Gastroesophageal sphincter (tissue), 4 donors: ENCODE results near the gene SCN8A. TPM values are rescaled to one million over a fixed set of nuclear protein-coding genes. Genes with fewer than 3 reads are reported as not detected.

Source experiments
- ATAC-seq: fragments of 150-250 bp; one replicate; pipeline ENCODE4 v1.9.1; 2016; ENCODE audit warnings: mild to moderate bottlenecking, moderate library complexity
- H3K27ac ChIP-seq, 4 donors: fragments of 200-600 bp; sonication (generic) in 3 of 4; 1 replicate in 3 of 4; 2 replicates in 1 of 4; pipeline ENCODE4 v1.5.1; 2016 to 2019
- H3K27me3 ChIP-seq: fragments of 200-600 bp; sonication (generic); one replicate; pipeline ENCODE4 v1.5.1; 2019
- H3K36me3 ChIP-seq, 2 donors: fragments of 200-600 bp; sonication (generic); one replicate each; pipeline ENCODE4 v1.5.1; 2019; ENCODE audit warnings: control low read depth in 1 of 2
- H3K4me1 ChIP-seq, 3 donors: fragments of 200-600 bp; sonication (generic); 1 replicate in 2 of 3; 2 replicates in 1 of 3; pipeline ENCODE4 v1.5.1; 2016 to 2019; ENCODE audit warnings: control low read depth in 2 of 3
- H3K4me3 ChIP-seq, 2 donors: fragments of 200-600 bp; sonication (generic); one replicate each; pipeline ENCODE4 v1.5.1; 2019; ENCODE audit warnings: mild to moderate bottlenecking in 1 of 2, moderate library complexity in 1 of 2
- H3K9me3 ChIP-seq, 3 donors: fragments of 200-600 bp; sonication (generic); one replicate each; pipeline ENCODE4 v1.5.1; 2017 to 2019; ENCODE audit warnings: control low read depth in 2 of 3
- CTCF ChIP-seq, 4 experiments: fragments of 200-600 bp in 2 of 4; fragments of 450-650 bp in 2 of 4; sonication (generic) in 1 of 4; IDR thresholded peaks; one replicate each; pipeline ENCODE4 v1.5.1; 2017 to 2019; ENCODE audit warnings: antibody characterized with exemption in 4 of 4, mild to moderate bottlenecking in 2 of 4, moderate library complexity in 2 of 4
- EP300 ChIP-seq: sonication (generic); formaldehyde crosslinking; IDR thresholded peaks from one replicate; pipeline ENCODE4 v1.6.1; 2017; ENCODE audit warnings: antibody characterized with exemption, mild to moderate bottlenecking
- POLR2A ChIP-seq, 2 donors: fragments of 450-650 bp; IDR thresholded peaks; one replicate each; pipeline ENCODE4 v1.6.1; 2017; ENCODE audit warnings: antibody characterized with exemption in 2 of 2, mild to moderate bottlenecking in 2 of 2, moderate library complexity in 1 of 2
- POLR2AphosphoS5 ChIP-seq: sonication (generic); formaldehyde crosslinking; IDR thresholded peaks from one replicate; pipeline ENCODE4 v1.6.1; 2017; ENCODE audit warnings: antibody characterized with exemption
- WGBS, 2 donors: methylation state at CpG; one replicate each; pipeline ENCODE4 v1.1.5; 2018; ENCODE audit warnings: low coverage in 1 of 2; 5-methylcytosine and 5-hydroxymethylcytosine counted together
- total RNA-seq, 4 donors: library from RNA; depleted of rRNA; stranded (reverse); fragments of >200 nt; gene quantifications; one replicate each; pipeline ENCODE4 v1.1.0, GENCODE V29; 2016

SCN8A gene
- total RNA-seq, 4 donors from 2014 or later: 0.47 to 1.2 (median 0.60) TPM

DNA sequence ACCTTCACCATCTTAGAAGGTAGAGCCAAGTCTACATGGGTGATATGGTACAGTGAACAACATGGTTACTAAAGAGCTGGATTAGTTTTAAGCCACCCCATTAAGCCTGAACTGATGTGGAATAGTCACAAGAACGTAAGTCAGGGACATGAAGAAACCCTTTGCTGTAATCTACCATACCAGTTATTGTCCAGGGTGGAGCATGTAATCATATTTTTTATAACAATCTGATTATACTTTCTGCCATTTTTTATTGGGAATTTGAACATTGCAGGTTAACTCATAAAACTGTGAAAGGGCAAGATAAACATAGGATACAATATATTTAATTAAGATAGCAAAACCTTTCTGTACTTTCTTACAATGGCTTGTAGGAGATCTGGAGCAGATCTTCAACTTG lies 153.9 kb downstream of the SCN8A start:
- no peak for ATAC-seq
- H3K36me3 ChIP-seq: no peaks in the 10 kb centered on the region
- 77 to 92% methylated on average over 1 of the region's 1 CpG for WGBS, 2 donors
- TF ChIP-seq EP300 (no peak), POLR2A (IDR thresholded peaks at IDR 0.05) (no peak)
- H3K27ac ChIP-seq: no peak overlapping the region
- no peaks in the 10 kb centered on the region for H3K4me1 ChIP-seq
- H3K4me3 ChIP-seq: no peak overlapping the region
- H3K27me3 ChIP-seq: no peaks in the 10 kb centered on the region
- H3K9me3 ChIP-seq: peaks cover 0 to 25% (median 0%) of the 10 kb centered on the region in 3 donors

- Histone ChIP-seq H3K4me3 (no peak overlapping the region), H3K27me3 (no peaks in the 10 kb centered on the region), H3K36me3 (no peaks in the 10 kb centered on the region), H3K27ac (no peak overlapping the region), H3K9me3 (peaks cover 0 to 15% (median 0%) of the 10 kb centered on the region in 3 donors), H3K4me1 (no peaks in the 10 kb centered on the region)
- TF ChIP-seq POLR2A (IDR thresholded peaks at IDR 0.05) (no peak), POLR2AphosphoS5 (no peak), EP300 (no peak), CTCF (IDR thresholded peaks at IDR 0.05) (no peak)
- WGBS, 2 donors: 84 to 96% methylated on average over 3 to 4 of the region's 4 CpGs
- ATAC-seq: no peak
Observed at GRCh38 chr12:51746416-51746815, 155.4 kb downstream of the SCN8A start.

- no peaks in the 10 kb centered on the region for H3K27me3 ChIP-seq
- no peaks in the 10 kb centered on the region for H3K36me3 ChIP-seq
- TF ChIP-seq POLR2AphosphoS5 (no peak), EP300 (no peak), CTCF (IDR thresholded peaks at IDR 0.05) (no peak), POLR2A (IDR thresholded peaks at IDR 0.05) (no peak)
- H3K4me1 ChIP-seq: no peaks in the 10 kb centered on the region
- ATAC-seq: no peak
- H3K27ac ChIP-seq: no peak overlapping the region
- H3K9me3 ChIP-seq: no peaks in the 10 kb centered on the region
- no peak overlapping the region for H3K4me3 ChIP-seq
- WGBS, 2 donors: 70 to 76% methylated on average over 3 of the region's 3 CpGs
Observed at GRCh38 chr12:51748235-51748634, 157.2 kb downstream of the SCN8A start.

- Histone ChIP-seq H3K36me3 (no peaks in the 10 kb centered on the region), H3K4me3 (no peak overlapping the region), H3K9me3 (no peaks in the 10 kb centered on the region), H3K4me1 (no peaks in the 10 kb centered on the region), H3K27ac (no peak overlapping the region), H3K27me3 (no peaks in the 10 kb centered on the region)
- no peak for TF ChIP-seq POLR2A (IDR thresholded peaks at IDR 0.05)
- no peak for TF ChIP-seq POLR2AphosphoS5
- no peak for TF ChIP-seq CTCF (IDR thresholded peaks at IDR 0.05)
- TF ChIP-seq EP300: no peak
- 56 to 68% methylated on average over 6 to 8 of the region's 10 CpGs for WGBS, 2 donors
- ATAC-seq: no peak
Observed at GRCh38 chr12:51749206-51749985, 158.4 kb downstream of the SCN8A start.

DNA sequence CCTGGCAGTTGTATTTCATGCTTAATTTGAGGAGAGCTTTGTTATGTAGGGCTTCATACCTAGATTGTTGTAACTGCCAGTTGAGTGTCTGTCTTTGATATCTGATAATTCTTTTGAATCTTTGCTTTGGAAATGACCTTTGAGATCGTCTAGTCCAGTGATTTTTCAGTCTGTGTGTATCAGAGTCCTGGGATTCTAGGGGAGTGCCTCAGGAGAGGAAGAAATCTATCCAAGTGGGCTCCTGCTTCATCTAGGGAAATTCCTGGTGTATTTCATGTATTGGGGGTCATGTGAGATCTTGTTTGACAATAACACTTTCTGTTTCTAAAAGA lies 158.9 kb downstream of the SCN8A start:
- WGBS, 2 donors: 83 to 88% methylated on average over 1 of the region's 1 CpG
- ATAC-seq: no peak
- TF ChIP-seq CTCF (IDR thresholded peaks at IDR 0.05) (no peak), POLR2A (IDR thresholded peaks at IDR 0.05) (no peak), EP300 (no peak), POLR2AphosphoS5 (no peak)
- no peaks in the 10 kb centered on the region for H3K4me1 ChIP-seq
- H3K27ac ChIP-seq: no peak overlapping the region
- H3K27me3 ChIP-seq: no peaks in the 10 kb centered on the region
- H3K36me3 ChIP-seq: no peaks in the 10 kb centered on the region
- no peaks in the 10 kb centered on the region for H3K9me3 ChIP-seq
- H3K4me3 ChIP-seq: no peak overlapping the region
